Left kidney (tissue), 2 donors: ENCODE results near the gene FBH1. TPM values are rescaled to one million over a fixed set of nuclear protein-coding genes. Genes with fewer than 3 reads are reported as not detected.
"Not testable (repeated sequence)": the region's sequence is repeated elsewhere in the genome, so short reads cannot be mapped to it uniquely, and the experiment has no call there.

ENCODE experiments used
- DNase-seq: peaks from one replicate; pipeline ENCODE4 v3.0.0-alpha.2; 2013
- polyA plus RNA-seq: library from polyadenylated mRNA; unstranded; fragments of 120-200 nt; gene quantifications from one replicate; pipeline ENCODE4 v1.2.1, GENCODE V29; 2013; ENCODE audit not compliant: insufficient read length

Gene FBH1
- polyA plus RNA-seq, 1 donor, result 87.3 TPM

DNA sequence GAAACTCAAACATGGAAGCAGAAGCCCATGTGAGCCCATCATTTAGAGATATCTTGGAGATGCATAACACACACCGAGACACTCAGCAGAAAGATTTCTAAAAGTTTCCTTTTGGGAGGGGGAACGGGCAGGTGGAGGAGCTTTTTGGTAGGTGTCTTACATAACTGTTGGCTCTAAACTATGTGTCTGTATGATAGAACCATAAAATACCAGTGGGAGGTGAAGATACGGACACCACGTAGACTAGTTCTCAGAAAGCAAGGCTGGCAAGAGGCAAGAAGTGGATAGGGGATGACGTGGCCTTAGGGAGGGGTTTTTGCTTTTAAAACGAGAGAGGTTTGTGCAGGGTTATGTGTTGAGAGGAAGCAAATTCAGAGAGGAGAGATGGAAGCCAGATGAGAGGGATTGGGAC is 50.8 kb downstream of the FBH1 start:
- DNase-seq, result no peak

DNA sequence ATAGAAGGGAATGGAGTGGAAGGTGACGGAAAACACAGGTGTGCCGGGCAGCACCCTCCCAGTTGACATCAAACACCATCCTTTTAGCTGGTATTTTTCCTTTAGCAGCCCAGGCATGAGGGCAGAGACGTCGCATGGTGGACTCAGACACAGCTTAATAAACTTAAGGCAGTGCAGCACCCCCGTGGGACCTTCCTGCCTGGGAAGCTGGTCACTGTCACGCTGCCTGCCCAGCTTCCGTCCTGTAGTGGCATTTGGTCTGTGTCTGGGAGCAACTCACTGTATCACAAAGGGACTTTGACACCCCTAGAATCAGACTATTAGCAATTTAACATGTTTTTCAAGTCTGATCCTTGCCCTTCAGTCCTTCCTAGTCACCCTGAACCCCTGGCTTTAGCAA is 51.5 kb downstream of the FBH1 start:
- DNase-seq, result no peak

DNA sequence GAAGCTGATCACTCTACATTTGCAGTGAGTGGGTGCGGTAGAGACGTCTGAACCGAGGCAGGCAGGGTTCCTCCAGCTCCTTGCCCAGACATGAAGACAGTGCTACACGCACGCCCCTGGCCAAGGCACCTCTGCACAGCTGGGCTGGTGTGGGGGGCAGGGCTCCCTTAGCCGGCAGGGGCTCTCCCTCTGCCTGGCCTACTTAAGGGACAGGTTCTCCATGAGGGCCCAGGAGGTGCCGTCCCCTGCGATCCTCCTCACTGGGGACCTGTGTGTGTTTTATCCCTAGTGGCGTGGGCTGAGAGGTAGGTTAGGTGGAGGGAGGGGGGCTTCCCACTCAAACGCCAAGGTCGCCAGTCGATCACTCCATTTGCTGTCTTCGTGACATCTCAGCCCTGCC is 52.0 kb downstream of the FBH1 start:
- DNase-seq, result no peak

DNA sequence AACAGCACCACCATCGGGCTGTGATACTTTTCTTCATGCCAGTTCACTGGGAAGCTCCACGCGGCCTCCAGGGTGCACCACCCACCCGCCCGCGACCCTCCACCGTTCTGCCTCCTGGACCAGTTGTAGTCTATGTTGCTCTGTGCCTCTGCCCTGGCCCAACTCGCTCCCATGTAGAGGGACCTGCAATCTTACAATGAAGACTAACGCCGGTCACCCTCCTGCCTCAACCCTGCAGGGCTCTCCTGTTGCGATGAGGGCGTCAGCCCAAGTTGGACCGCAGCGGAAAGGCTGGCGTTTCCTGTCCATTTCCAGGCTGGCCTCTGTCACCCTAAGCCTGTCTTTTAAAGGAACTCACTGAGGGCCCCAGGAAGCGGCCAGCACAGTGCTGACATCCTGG is 52.4 kb downstream of the FBH1 start:
- no peak for DNase-seq

DNA sequence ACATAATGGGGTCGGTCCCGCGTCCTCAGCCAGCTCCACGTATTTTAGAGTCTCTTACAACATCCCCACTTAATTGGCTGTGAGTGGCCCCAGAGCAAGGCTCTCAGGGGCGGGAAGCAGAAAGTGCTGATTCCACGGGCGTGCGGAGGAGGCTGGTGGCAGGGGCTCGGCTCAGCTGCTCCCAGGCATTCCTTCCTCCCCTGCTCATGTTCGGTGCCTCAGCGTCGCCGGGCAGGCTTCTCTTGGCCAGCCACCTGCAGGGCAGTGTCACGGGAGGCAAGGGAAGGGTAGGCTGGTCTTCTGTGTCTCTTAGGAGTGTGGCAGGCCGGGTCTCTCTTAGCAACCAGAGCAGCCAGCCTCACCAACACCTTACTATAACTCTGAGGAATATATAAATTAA is 53.5 kb downstream of the FBH1 start:
- peak; percentile 37 for DNase-seq

DNA sequence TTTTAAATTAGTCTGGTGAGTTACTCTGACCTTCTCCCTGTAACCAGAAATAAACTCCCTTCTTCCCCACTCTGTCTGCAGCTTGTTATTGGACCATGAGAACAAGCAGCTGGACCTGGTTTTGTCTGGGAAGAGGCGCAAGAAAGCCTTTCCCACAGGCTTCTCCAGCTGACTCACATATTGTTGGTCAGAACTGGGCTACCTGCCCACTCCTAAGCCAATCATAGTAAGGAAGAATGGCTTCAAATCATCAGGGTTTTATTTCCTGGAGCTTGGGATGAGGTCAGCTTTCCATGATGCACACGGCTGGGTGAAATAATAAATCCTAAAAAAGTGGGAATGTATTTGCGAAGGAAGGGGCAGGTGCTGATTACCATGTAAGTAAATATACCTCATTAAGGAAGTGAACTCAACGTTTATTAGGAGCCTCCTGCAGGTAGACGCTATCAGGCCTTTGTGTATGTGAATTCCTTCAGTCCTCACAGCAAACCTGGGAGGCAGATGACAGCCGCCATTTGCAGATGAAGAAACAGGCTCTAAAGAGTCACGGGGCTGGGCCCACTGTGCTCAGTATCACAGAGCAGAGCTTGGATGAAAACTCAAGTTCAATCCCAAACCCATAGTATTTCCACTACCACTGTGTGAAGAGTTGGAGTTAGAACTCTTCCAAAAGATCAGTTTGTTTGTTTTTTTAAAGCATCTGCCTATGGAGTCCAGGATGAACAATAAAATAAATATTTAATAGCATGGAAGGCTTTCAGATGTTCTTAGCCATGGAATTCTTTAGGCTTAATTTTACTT is 54.5 kb downstream of the FBH1 start:
- DNase-seq, result peak; percentile 83

DNA sequence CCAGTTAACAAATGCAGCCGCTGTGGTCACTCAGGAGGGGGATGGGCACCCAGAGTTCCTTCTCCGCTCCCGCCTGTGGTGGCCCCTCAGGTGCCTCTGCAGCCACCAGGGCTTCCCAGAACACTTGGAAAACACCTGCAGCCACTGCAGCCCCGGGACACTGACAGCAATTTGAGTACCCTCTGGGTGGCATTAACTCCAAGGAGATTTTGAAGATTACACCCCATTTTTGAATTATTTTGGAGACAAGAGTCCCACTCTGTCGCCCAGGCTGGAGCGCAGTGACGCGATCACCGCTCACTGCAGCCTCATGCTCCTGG is 55.1 kb downstream of the FBH1 start:
- no peak for DNase-seq

DNA sequence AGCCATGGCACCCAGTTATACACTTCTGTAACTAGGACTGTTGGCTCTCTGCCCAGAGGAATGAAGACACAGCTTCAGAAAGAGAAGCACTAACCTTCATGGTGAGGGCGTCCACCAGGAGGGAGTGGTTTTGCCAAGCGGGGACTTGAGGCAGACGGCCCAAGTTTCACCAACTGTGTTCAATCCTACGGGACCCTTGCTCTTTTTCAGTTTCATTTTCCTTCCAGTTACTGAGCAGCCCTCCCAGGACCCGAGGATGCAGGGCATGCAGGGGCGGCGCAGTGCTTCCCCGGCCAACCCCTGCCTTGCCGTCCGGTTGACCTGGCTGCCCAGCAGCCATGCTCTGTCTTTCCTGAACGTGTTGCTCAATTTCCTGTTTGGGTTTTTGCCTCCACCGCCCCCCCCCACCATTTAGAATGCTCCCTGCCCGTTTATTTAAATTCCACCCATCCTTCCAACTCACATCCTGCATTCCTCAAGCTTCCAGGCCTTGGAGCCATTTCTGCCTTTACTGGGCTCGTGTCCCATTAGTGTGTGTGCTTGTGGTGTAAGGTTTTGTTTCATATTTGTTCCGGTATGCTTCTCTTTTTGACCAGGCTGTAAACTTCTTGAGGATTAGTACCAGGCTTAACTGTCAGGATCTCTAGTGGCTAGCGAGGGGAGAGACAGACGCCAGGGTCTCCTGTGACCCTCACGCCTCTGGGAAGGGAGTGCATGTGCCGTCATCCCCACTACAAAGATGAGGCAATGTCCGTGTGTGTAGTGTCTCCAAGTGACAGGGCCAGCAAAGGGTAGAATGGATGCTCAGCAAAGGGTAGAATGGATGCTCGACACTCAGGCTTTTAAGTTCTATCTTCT is 55.7 kb downstream of the FBH1 start:
- DNase-seq, result peak; percentile 25

DNA sequence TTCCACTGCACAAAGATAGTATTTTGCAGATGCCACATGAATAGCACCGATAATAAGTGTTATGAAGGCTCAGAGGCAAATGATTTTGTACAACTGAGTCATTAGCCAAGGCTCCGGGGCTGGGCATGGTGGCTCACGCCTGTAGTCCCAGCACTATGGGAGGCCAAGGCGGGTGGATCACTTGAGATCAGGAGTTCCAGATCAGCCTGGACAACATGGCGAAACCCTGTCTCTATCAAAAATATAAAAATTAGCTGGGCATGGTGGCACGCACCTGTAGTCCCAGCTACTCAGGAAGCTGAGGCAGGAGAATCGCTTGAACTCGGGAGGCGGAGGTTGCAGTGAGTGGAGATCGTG is 56.4 kb downstream of the FBH1 start:
- DNase-seq, result not testable (repeated sequence)

DNA sequence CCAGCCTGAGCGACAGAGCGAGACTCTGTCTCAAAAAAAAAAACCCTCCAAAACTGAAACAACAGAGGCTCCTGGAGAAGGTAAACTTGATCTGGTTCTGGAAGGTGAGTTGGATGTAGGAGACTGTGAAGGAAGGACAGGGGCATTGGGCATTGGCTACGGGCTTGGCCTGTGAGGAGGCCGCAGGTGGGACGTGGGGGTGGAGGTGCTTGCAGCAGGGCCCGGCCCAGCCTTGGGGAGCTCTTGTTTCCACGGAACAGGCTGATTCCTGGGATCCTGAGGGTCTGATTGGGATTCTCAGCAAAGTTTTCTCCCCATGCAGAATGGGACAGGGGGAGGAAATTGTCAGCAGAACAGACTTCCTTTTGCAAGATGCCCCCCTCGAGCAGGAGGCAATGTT is 56.7 kb downstream of the FBH1 start:
- DNase-seq, result no peak

DNA sequence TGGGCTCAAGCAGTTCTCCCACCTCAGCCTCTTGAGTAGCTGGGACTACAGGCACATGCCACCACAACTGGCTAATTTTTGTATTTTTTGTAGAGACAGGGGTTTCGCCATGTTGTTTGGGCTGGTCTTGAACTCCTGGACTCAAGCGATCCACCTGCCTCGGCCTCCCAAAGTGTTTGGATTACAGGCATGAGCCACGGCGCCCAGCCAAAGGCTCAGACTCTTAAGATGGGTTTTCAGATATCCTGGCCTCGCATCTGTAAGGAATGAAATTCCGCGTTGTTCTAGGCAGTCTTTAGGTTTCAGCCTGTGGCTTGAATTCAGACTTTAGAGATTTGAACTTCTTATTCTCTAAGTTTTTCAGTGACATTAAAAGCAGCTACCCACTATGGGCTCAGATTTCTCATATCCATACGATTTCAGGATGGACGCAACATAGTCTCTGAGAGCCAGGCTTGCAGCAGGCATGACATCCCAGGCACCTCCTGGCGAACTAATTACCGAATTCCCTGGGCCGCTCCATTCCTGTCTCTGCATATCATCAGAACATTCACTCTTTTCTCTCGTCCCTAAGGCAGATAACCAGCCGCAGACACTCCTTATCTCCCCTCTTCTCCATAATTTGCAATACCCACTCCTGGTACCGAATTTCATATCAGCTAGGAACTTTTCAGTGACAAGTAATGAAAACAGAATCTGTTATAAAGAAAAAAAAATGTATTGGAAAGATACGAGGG is 57.6 kb downstream of the FBH1 start:
- no peak for DNase-seq

DNA sequence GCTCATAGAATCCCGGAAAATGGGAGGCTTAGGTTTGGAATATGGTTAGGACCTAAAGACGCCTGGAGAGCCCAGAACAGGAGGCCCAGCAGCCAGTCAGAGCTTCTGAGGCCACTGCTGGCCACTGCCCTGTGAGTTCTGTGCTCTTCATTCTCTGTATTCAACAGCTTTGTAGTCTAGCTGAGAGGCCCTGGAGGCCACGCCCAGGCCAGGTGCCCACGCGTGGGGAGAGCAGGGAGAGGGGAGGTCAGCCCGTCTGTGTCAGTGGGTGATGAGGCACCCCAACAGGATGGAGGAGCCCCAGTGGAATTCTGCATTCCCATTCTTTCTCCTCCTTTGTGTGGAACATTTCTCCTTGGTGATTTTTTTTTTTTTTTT is 58.2 kb downstream of the FBH1 start:
- no peak for DNase-seq

DNA sequence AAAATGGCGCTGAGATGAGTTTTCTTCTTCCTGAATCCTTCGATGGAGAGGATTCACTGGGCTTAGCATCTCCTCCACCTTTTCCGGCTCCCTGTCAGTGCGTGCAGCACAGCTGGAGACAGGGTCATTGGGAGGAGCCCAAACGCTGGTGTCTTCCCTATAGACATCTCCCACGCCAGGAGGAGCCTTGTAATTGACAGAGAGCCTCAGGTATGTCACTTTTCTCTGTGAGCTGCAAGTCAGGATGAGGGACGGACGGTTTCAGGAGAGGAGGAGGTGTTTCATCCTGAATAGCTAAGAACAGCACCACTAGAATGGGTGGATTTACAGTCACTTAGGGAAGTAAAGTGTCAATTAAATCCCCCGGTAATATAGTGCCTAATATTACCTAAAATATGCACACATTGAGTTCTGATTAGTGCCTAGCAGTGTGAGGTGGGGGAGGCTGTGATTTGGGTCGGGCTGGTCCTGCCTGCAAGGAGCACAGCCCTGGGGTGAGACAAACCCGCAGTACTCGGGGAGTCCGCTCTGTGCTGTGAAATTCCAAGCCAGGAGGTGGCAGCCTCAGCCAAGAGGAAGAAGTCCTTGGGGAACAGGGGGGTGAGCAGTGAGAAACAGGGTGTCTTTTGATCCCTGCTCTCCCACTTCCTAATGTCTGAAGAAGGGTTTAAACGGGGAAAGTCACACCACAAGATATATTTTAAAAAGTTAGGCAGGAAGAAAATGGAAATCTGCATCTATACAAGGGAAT is 59.1 kb downstream of the FBH1 start:
- DNase-seq, result peak; percentile 53

DNA sequence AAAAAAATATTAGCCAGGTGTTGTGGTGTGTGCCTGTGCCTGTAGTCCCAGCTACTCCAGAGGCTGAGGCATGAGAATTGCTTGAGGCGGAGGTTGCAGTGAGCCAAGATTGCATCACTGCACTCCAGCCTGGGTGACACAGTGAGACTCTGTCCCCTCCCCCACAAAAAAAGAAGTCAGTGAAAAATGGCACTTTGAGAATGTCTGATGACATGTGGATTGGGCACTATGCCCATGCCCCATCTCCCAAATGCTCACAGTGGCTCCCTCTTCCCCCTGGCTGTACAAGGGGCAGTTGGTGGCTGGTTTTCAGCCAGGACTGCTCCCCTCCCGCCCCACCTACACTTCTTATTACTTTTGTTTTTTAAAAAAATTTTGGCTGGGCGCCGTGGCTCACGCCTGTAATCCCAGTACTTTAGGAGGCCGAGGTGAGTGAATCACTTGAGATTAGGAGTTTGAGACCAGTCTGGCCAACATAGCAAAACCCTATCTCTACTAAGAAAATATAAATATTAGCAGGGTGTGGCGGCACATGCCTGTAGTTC is 61.2 kb downstream of the FBH1 start:
- DNase-seq, result no peak

DNA sequence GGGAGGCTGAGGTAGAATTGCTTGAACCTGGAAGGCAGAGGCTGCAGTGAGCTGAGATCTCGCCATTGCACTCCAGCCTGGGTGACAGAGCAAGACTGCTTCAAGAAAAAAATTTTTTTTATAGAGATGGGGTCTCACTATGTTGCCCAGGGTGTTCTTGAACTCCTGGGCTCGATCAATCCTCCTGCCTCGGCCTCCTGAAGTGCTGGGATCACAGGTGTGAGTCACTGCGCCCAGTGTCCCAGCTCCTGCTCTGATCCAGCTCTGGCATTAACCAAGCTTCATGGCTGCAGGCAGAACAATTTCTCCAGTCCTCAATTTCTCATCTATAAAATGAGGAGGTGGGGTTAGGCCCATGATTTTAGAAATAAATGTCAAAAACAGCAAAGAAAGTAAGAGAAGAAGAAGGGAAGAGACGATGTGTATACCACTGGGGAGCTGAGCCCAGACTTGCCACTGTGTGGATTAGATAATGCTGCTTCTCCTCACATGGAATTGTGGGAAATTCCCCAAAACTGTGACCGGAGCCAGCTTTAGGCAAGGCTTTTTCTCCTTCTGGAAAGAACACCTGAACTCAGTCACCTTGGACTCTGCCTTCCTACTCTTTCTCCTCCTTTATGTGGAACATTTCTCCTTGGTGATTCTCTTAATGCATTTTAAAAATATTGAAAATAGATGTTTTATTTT is 61.8 kb downstream of the FBH1 start:
- DNase-seq, result no peak

DNA sequence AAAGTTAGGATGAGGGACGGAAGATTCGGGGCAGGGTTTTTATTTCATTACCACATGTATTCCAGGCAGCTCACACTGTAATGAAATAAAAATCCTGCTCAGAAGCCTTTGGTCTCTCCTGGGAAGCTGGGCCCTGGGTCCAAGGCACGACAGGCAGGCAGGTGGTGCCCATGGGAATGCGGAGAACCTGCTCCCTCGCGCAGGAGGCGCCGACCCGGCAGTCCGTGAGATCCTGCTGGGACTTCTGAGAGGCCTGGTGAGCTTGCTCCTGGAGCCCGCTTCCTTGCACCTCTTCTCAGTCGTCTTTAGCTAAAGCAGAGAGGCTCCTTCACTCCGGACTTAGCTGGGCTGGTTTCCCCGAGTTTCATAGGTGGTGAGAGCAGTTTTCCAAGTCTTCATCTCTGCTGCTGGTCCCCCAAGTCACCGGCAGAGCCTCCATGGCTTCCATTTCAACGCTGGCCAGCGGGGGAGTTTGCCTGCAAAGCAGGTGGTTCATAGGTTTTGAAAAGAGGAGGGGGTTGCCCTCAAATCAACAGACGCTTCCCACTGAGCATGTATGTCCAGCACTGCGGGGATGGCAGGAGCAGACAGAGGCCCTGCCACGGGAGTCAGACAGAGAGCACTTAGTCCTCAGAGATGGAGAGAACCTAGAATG is 62.8 kb downstream of the FBH1 start:
- DNase-seq, result no peak

DNA sequence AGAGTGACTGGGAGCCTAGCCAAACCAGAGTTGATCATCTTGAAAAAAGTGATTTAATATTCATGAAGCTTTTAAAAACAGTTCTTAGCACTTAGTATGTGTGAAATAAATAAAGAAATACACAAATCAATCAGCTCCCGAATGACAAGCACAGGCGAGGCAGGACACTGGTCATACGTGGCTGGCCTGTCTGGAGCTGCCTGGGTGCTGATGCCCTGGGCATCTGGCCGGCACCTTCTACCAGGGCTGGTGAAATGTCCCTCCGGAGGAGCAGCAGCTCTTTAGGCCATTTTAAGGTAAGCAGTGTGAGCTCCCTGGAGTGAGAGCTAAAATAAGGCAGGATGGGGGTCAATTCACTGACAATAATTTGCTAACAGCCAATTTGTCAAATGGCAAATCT is 63.6 kb downstream of the FBH1 start:
- no peak for DNase-seq

DNA sequence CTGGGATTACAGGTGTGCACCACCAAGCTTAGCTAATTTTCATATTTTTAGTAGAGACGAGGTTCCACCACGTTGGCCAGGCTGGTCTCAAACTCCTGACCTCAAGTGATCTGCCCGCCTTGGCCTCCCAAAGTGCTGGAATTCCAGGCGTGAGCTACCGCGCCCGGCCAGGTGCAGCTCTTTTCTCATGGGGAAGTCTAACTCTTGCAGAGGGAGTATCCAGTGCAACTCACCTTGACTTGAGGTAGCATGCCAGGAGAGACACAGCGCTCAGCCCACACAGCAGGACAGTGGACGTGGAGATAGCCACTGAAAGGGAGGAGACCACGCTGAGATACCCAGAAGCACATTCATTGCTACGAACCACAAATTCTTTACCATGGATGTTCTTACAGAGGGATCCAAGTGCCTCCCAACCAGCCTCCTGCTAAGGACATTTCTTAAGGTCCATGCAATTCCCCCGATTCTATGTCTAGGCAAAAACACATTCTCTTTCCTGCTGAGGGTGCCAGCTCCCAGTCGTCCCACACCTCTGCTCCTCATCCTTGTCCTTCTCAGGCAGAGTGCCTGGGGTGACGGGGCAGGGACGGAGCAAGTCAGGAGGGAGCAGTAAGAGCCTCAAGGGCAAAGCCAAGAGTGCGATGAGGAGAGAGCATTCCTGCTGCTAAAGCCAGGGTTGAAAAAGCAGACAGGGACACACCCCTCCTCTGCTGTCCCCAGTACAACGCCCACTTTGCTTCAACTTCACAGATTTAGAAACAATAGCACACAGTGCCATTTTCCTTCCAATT is 66.3 kb downstream of the FBH1 start:
- no peak for DNase-seq

DNA sequence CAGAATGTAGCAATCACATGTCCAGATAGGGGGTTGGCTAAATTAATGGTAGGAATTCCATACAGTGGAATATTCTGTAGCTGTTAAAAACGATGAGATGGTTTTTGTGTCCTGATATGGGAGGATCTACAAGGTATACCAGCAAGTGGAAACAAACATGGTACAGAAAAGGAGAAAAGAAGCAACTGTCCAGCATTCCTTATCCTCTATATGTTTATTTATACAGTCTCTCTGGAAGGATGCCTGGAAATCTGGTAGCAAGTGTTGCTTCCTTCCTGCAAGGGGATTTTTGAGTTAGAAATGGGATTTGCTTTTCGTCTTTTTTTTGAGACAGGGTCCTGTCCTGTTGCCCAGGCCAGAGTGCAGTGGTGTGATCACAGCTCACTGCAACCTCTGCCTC is 68.0 kb downstream of the FBH1 start:
- DNase-seq, result no peak

DNA sequence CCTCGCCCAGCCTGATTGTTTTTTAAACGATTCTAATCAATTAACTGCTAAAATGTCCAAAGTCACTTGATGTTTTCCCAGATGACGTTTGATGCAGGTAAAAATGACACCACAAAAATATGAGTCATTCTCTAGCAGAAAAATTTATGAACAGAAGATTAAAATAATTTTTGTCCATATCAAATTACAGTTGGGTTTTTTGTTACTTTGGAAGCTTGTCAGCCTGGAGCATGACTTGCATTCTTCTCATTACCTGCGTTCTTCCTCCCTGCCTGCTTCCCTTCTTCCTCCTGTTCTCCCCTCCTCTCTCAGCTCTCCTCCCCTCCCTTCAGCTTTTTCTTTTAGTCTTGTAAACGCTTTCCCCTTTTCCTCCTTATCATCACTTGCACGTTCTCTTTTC is 68.6 kb downstream of the FBH1 start:
- DNase-seq, result no peak
